GM12878 (cell line): ENCODE results near the gene SPATA45. TPM values are rescaled to one million over a fixed set of nuclear protein-coding genes. Genes with fewer than 3 reads are reported as not detected.

Source experiments
- ATAC-seq: fragments of 200-7000 bp; cut with Tn5 transposase; 3 replicates; pipeline ENCODE4 v1.9.1; 2020; ENCODE audit warnings: mild to moderate bottlenecking, moderate library complexity
- BruUV-seq: library from RNA; stranded (reverse); fragments of 400-500 nt; replicated peaks from 2 replicates; lab custom pipeline; 2021; lab: Mats Ljungman, UMichigan
- CTCF ChIA-PET: fragments of 300-600 bp; sonication (Branson Sonifier 250); formaldehyde crosslinking; extraction: SDS; loops from one replicate; lab custom pipeline; 2021; ENCODE audit warnings: inconsistent platforms; lab: Yijun Ruan, JAX
- POLR2A ChIA-PET: fragments of 350-600 bp; formaldehyde crosslinking; extraction: SDS; loops from one replicate; lab custom pipeline; 2021; ENCODE audit warnings: inconsistent platforms; lab: Charles Lee
- RAD21 ChIA-PET: fragments of 300-600 bp; sonication (Branson Sonifier 250); formaldehyde crosslinking; loops from one replicate; lab custom pipeline; 2023; ENCODE audit warnings: antibody characterized with exemption; ENCODE audit not compliant: unreplicated experiment; lab: Charles Lee
- SMC1A ChIA-PET: fragments of 300-600 bp; sonication (Branson Sonifier 250); formaldehyde crosslinking; loops from one replicate; lab custom pipeline; 2023; ENCODE audit not compliant: unreplicated experiment, uncharacterized antibody; lab: Charles Lee
- DNase-seq: peaks from one replicate; pipeline ENCODE4 v3.0.0-alpha.2; 2011; ENCODE audit warnings: low read depth, low spot score
- FAIRE-seq: peaks from 3 replicates; lab custom pipeline; 2011; peaks lifted over from hg19 to GRCh38; lab: Jason Lieb, UNC
- H2AFZ ChIP-seq: 2 replicates; pipeline ENCODE4 v1.6.0; 2011; ENCODE audit warnings: low read depth, low read length, control low read depth; ENCODE audit not compliant: control insufficient read depth
- H3K27ac ChIP-seq: 2 replicates; pipeline ENCODE4 v1.5.1; 2011; ENCODE audit warnings: control low read depth; ENCODE audit not compliant: control insufficient read depth, insufficient read depth
- H3K27me3 ChIP-seq, 2 experiments: replicated peaks in 1 of 2; 2 replicates each; pipeline versions ENCODE4 v1.6.0 to v1.6.1; 2011; ENCODE audit warnings: low read length in 1 of 2; ENCODE audit not compliant: control insufficient read depth in 2 of 2, insufficient read depth in 2 of 2
- H3K36me3 ChIP-seq, 2 experiments: 2 replicates each; pipeline ENCODE4 v1.5.1; 2011; ENCODE audit warnings: low read length in 1 of 2; ENCODE audit not compliant: control insufficient read depth in 2 of 2, insufficient read depth in 2 of 2
- H3K4me1 ChIP-seq: 2 replicates; pipeline ENCODE4 v1.6.1; 2011; ENCODE audit warnings: mild to moderate bottlenecking, low read length, moderate library complexity, mixed read lengths; ENCODE audit not compliant: control insufficient read depth, insufficient read depth
- H3K4me2 ChIP-seq: 2 replicates; pipeline ENCODE4 v1.6.0; 2011; ENCODE audit warnings: control low read depth; ENCODE audit not compliant: control insufficient read depth, insufficient read depth
- H3K4me3 ChIP-seq: fragments of 200-600 bp; sonication (generic); 2 replicates; pipeline ENCODE4 v1.5.1; 2016
- H3K79me2 ChIP-seq: 2 replicates; pipeline ENCODE4 v1.6.0; 2011; ENCODE audit warnings: low read length; ENCODE audit not compliant: control insufficient read depth, insufficient read depth
- H3K9ac ChIP-seq: 2 replicates; pipeline ENCODE4 v1.8.0; 2011; ENCODE audit warnings: low read length, control low read depth, mixed read lengths; ENCODE audit not compliant: control insufficient read depth, insufficient read depth
- H3K9me3 ChIP-seq: replicated peaks from 3 replicates; pipeline ENCODE4 v1.5.1; 2011; ENCODE audit warnings: mild to moderate bottlenecking, low read length; ENCODE audit not compliant: control insufficient read depth, insufficient read depth
- H4K20me1 ChIP-seq: 2 replicates; pipeline ENCODE4 v1.6.0; 2011; ENCODE audit not compliant: control insufficient read depth, insufficient read depth
- CBX3 ChIP-seq: fragments of 200-600 bp; sonication (generic); IDR thresholded peaks from 2 replicates; pipeline ENCODE4 v1.6.1; 2016; ENCODE audit warnings: low read depth, borderline replicate concordance
- DPF2 ChIP-seq: fragments of 450-650 bp; IDR thresholded peaks from 2 replicates; pipeline ENCODE4 v1.6.1; 2017; ENCODE audit warnings: mild to moderate bottlenecking
- EP300 ChIP-seq, 2 experiments: fragments of 150-350 bp in 1 of 2; IDR thresholded peaks; 2 replicates each; pipeline ENCODE4 v1.6.1; 2011 to 2012; ENCODE audit warnings: low read depth in 2 of 2, low read length in 2 of 2, borderline replicate concordance in 1 of 2, improper control_type of control experiment in 1 of 2, inconsistent platforms in 1 of 2; ENCODE audit not compliant: control insufficient read depth in 1 of 2
- MXI1 ChIP-seq: fragments of 150-350 bp; IDR thresholded peaks from 2 replicates; pipeline ENCODE4 v1.6.1; 2011; ENCODE audit warnings: low read depth, mild to moderate bottlenecking, inconsistent platforms, low read length, improper control_type of control experiment
- MYB ChIP-seq: fragments of 150-350 bp; IDR thresholded peaks from 2 replicates; pipeline ENCODE4 v1.6.1; 2014; ENCODE audit warnings: mild to moderate bottlenecking, low read depth, low read length, borderline replicate concordance
- PAX5 ChIP-seq: IDR thresholded peaks from 2 replicates; pipeline ENCODE4 v1.6.1; 2011; ENCODE audit warnings: low read depth, low read length, borderline replicate concordance
- POLR2A ChIP-seq: IDR thresholded peaks from 2 replicates; pipeline ENCODE4 v1.6.1; 2011; ENCODE audit warnings: low read depth, mild to moderate bottlenecking, low read length
- ZNF207 ChIP-seq: fragments of 450-650 bp; IDR thresholded peaks from 2 replicates; pipeline ENCODE4 v1.6.1; 2014; ENCODE audit warnings: antibody characterized with exemption, mild to moderate bottlenecking, borderline replicate concordance
- WGBS: methylation state at CpG from one replicate; pipeline ENCODE4 v1.1.6; 2016; ENCODE audit warnings: low lambda C conversion rate; ENCODE audit not compliant: insufficient replicate concordance, insufficient coverage; ENCODE audit errors: missing lambda C conversion rate; 5-methylcytosine and 5-hydroxymethylcytosine counted together
- in situ Hi-C: fragments of 300-500 bp; cut with MboI; formaldehyde crosslinking; loops from 9 replicates; pipeline ENCODE4 v1.14.3; 2018; ENCODE audit warnings: mixed read lengths
- intact Hi-C: fragments of 100-400 bp; cut with micrococcal nuclease; formaldehyde crosslinking; loops from one replicate; pipeline ENCODE4 v1.14.2; 2022; ENCODE audit not compliant: unreplicated experiment
- polyA plus RNA-seq, 11 experiments: library from polyadenylated mRNA; depleted of rRNA in 4 of 11; unstranded in 6 of 11; stranded (reverse) in 5 of 11; fragments of >200 nt; fragmentation: Nextera tagmentation in 4 of 11; fragmentation: Illumina TruSeq in 1 of 11; extraction: Ambion mirVana in 4 of 11; extraction: Trizol in 1 of 11; gene quantifications; 1 replicate in 1 of 11; 2 replicates in 10 of 11; pipeline versions ENCODE4 v1.2.1 to v1.2.3, GENCODE V29; 2011 to 2016; ENCODE audit warnings: inconsistent platforms in 2 of 11, missing spikeins in 2 of 11, low read depth in 1 of 11
- total RNA-seq, 4 experiments: library from RNA; depleted of rRNA in 3 of 4; stranded (reverse); fragments of >200 nt in 3 of 4; fragmentation: Illumina TruSeq in 1 of 4; extraction: Trizol in 1 of 4; gene quantifications; 2 replicates each; pipeline versions ENCODE4 v1.2.1 to v1.2.3, GENCODE V29; 2013 to 2021
- TF ChIP-seq, protein P1 (sequence below), 3 experiments: IDR thresholded peaks in 2 of 3; conservative IDR thresholded peaks in 1 of 3; 2 replicates each; pipeline ENCODE4 v1.5.1; 2011; ENCODE audit warnings: low read depth in 3 of 3, low read length in 3 of 3, mild to moderate bottlenecking in 3 of 3, control low read depth in 2 of 3, moderate library complexity in 2 of 3, inconsistent platforms in 1 of 3, mixed read lengths in 1 of 3; ENCODE audit not compliant: control insufficient read depth in 2 of 3, insufficient read depth in 1 of 3; ENCODE audit errors: extremely low read depth in 1 of 3
- TF ChIP-seq, protein P2 (sequence below): fragments of 450-650 bp; IDR thresholded peaks from 2 replicates; pipeline ENCODE4 v1.6.1; 2018; ENCODE audit warnings: borderline replicate concordance, mild to moderate bottlenecking; ENCODE audit not compliant: partially characterized antibody

SPATA45 gene
- total and polyA plus RNA-seq, 10 of the 15 experiments (the other 5 are each of a cell fraction or from before 2014, with no cell fraction given), result 0.22 to 0.37 (median 0.31) TPM; not detected in 7

DNA sequence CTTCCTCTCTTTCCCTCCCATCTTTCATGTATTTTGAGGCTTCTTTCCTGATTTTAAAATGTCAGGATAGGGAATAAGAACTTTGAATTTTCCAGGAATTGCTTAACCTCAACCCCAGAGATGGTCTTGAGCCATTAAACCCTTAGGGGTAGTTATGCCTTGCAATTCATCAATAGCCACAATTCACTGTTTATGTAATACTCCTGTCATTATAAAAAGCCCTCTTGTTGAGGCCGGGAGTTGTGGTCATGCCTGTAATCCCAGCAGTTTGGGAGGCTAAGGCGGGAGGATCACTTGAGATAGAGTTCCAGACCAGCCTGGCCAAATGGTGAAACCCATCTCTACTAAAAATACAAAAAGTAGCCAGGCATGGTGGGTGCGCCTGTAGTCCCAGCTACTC is 24.5 kb downstream of the SPATA45 start:
- H3K9me3 ChIP-seq, result peaks cover 18% of the 10 kb centered on the region
- H3K36me3 ChIP-seq, result no peaks in the 10 kb centered on the region
- CTCF ChIA-PET, result no interaction called here
- no peaks in the 10 kb centered on the region for H3K27me3 ChIP-seq
- no peak overlapping the region for H3K27ac ChIP-seq
- no TSS peak for BruUV-seq
- no peak overlapping the region for H3K9ac ChIP-seq
- no peaks in the 10 kb centered on the region for H4K20me1 ChIP-seq
- no peak for DNase-seq
- no peak overlapping the region for H3K4me2 ChIP-seq
- in situ Hi-C loops, result no loop called here
- TF ChIP-seq MYB, result no peak
- TF ChIP-seq CBX3, result no peak
- TF ChIP-seq ZNF207, result no peak
- no peak for TF ChIP-seq MXI1
- TF ChIP-seq POLR2A, result no peak
- TF ChIP-seq, protein P1, sequence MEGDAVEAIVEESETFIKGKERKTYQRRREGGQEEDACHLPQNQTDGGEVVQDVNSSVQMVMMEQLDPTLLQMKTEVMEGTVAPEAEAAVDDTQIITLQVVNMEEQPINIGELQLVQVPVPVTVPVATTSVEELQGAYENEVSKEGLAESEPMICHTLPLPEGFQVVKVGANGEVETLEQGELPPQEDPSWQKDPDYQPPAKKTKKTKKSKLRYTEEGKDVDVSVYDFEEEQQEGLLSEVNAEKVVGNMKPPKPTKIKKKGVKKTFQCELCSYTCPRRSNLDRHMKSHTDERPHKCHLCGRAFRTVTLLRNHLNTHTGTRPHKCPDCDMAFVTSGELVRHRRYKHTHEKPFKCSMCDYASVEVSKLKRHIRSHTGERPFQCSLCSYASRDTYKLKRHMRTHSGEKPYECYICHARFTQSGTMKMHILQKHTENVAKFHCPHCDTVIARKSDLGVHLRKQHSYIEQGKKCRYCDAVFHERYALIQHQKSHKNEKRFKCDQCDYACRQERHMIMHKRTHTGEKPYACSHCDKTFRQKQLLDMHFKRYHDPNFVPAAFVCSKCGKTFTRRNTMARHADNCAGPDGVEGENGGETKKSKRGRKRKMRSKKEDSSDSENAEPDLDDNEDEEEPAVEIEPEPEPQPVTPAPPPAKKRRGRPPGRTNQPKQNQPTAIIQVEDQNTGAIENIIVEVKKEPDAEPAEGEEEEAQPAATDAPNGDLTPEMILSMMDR (IDR thresholded peaks at IDR 0.05 in 2 of 3, conservative IDR thresholded peaks at IDR 0.05 in 1 of 3; ENCODE audit: control insufficient read depth in 2 of 3, extremely low read depth in 1 of 3, insufficient read depth in 1 of 3, low read depth in 3 of 3, low read length in 3 of 3), result no peak
- TF ChIP-seq EP300 (IDR thresholded peaks at IDR 0.05; ENCODE audit: borderline replicate concordance in 1 of 2, control insufficient read depth in 1 of 2, low read depth in 2 of 2, low read length in 2 of 2), result no peak
- TF ChIP-seq PAX5, result no peak
- TF ChIP-seq DPF2, result no peak
- TF ChIP-seq, protein P2, sequence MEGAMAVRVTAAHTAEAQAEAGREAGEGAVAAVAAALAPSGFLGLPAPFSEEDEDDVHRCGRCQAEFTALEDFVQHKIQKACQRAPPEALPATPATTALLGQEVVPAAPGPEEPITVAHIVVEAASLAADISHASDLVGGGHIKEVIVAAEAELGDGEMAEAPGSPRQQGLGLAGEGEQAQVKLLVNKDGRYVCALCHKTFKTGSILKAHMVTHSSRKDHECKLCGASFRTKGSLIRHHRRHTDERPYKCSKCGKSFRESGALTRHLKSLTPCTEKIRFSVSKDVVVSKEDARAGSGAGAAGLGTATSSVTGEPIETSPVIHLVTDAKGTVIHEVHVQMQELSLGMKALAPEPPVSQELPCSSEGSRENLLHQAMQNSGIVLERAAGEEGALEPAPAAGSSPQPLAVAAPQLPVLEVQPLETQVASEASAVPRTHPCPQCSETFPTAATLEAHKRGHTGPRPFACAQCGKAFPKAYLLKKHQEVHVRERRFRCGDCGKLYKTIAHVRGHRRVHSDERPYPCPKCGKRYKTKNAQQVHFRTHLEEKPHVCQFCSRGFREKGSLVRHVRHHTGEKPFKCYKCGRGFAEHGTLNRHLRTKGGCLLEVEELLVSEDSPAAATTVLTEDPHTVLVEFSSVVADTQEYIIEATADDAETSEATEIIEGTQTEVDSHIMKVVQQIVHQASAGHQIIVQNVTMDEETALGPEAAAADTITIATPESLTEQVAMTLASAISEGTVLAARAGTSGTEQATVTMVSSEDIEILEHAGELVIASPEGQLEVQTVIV, result no peak
- TF ChIP-seq, all 136 proteins: peak for 0
- ATAC-seq (no peak), FAIRE-seq (no peak)
- peaks cover 16% of the 10 kb centered on the region for H3K4me1 ChIP-seq
- H3K4me3 ChIP-seq, result no peak overlapping the region
- 89% methylated on average over 3 of the region's 3 CpGs for WGBS
- RAD21 ChIA-PET, result interaction anchor here (0.6 kb wide), 2 partner anchors 79 to 162 kb away, joined by 3 read pairs; no protein-coding TSS in a partner anchor
- no peaks in the 10 kb centered on the region for H3K79me2 ChIP-seq
- intact Hi-C loops, result no loop called here
- SMC1A ChIA-PET, result no interaction called here
- POLR2A ChIA-PET, result interaction anchor here (1.4 kb wide), 1 partner anchor 11 kb away, joined by 5 read pairs; no protein-coding TSS in a partner anchor
- H2AFZ ChIP-seq, result no peak overlapping the region
